K562 (cell line): Measurements from ENCODE around the gene SNU13. TPM values are rescaled to one million over a fixed set of nuclear protein-coding genes. Genes with fewer than 3 reads are reported as not detected.

Experiments used
- C11orf30 ChIP-seq: fragments of 450-650 bp; IDR thresholded peaks from 2 replicates; pipeline ENCODE4 v1.6.1; 2016; ENCODE audit warnings: low read depth, mild to moderate bottlenecking
- EHMT2 ChIP-seq: fragments of 450-650 bp; IDR thresholded peaks from 2 replicates; pipeline ENCODE4 v1.6.1; 2018; ENCODE audit warnings: antibody characterized with exemption
- HMGN3 ChIP-seq: IDR thresholded peaks from 2 replicates; pipeline ENCODE4 v1.6.1; 2011; ENCODE audit warnings: borderline replicate concordance, low read depth, mild to moderate bottlenecking, mixed read lengths, low read length; ENCODE audit not compliant: insufficient read length; ENCODE audit errors: extremely low read depth
- NR2C2 ChIP-seq, 2 experiments: fragments of 200-800 bp in 1 of 2; sonication (Bioruptor generic) in 1 of 2; sonication (generic) in 1 of 2; formaldehyde crosslinking in 1 of 2; IDR thresholded peaks; 2 replicates each; pipeline versions ENCODE4 v1.6.1 to v1.8.0; 2016 to 2022; ENCODE audit warnings: mild to moderate bottlenecking in 1 of 2, missing compliant biosample characterization in 1 of 2, missing genetic modification characterization in 1 of 2, missing genetic modification reagents in 1 of 2
- PCBP1 ChIP-seq: fragments of 200-400 bp; formaldehyde crosslinking; IDR thresholded peaks from 2 replicates; pipeline ENCODE4 v1.6.1; 2018; ENCODE audit warnings: mild to moderate bottlenecking, low read depth, low read length; ENCODE audit not compliant: poor library complexity, severe bottlenecking
- RUNX1 ChIP-seq: sonication (generic); IDR thresholded peaks from 2 replicates; pipeline ENCODE4 v1.6.1; 2016; ENCODE audit warnings: antibody characterized with exemption, low read depth
- SMARCA5 ChIP-seq: fragments of 450-650 bp; IDR thresholded peaks from 2 replicates; pipeline ENCODE4 v1.6.1; 2016
- SNRNP70 ChIP-seq: fragments of 200-400 bp; formaldehyde crosslinking; optimal IDR thresholded peaks from 2 replicates; pipeline ENCODE3; 2017; ENCODE audit warnings: low read depth, low read length
- SP1 ChIP-seq: sonication (generic); formaldehyde crosslinking; IDR thresholded peaks from 2 replicates; pipeline ENCODE4 v1.8.1; 2022; ENCODE audit warnings: mild to moderate bottlenecking, missing genetic modification reagents
- STAT5A ChIP-seq: IDR thresholded peaks from 2 replicates; pipeline ENCODE4 v1.6.1; 2012; ENCODE audit warnings: low read length, inconsistent platforms, borderline replicate concordance
- ZBTB8A ChIP-seq: fragments of 450-650 bp; IDR thresholded peaks from 2 replicates; pipeline ENCODE4 v1.6.1; 2018; ENCODE audit warnings: mild to moderate bottlenecking, moderate library complexity; ENCODE audit not compliant: partially characterized antibody
- ZEB2 ChIP-seq: fragments of 450-650 bp; IDR thresholded peaks from 2 replicates; pipeline ENCODE4 v1.6.1; 2016
- ZFP1 ChIP-seq: fragments of 450-650 bp; formaldehyde crosslinking; IDR thresholded peaks from 2 replicates; pipeline ENCODE4 v1.4.0; 2020; ENCODE audit warnings: mild to moderate bottlenecking, mixed read lengths
- ZNF408 ChIP-seq: fragments of 250-450 bp; sonication (Bioruptor Pico); IDR thresholded peaks from 2 replicates; pipeline ENCODE4 v1.4.0; 2020; ENCODE audit warnings: low read depth, mild to moderate bottlenecking, moderate library complexity
- ZNF57 ChIP-seq: fragments of 450-650 bp; formaldehyde crosslinking; IDR thresholded peaks from 2 replicates; pipeline ENCODE4 v1.4.0; 2020; ENCODE audit warnings: mild to moderate bottlenecking, moderate library complexity
- ZNF655 ChIP-seq: fragments of 250-450 bp; sonication (Bioruptor Pico); IDR thresholded peaks from 2 replicates; pipeline ENCODE4 v1.5.0; 2021
- ZZZ3 ChIP-seq: fragments of 450-650 bp; IDR thresholded peaks from 2 replicates; pipeline ENCODE4 v1.6.1; 2016; ENCODE audit warnings: antibody characterized with exemption, mild to moderate bottlenecking, moderate library complexity
- polyA plus RNA-seq, 8 experiments: library from polyadenylated mRNA; depleted of rRNA in 4 of 8; stranded (reverse) in 5 of 8; unstranded in 3 of 8; fragments of >200 nt; fragmentation: Nextera tagmentation in 2 of 8; fragmentation: Illumina TruSeq in 1 of 8; extraction: Ambion mirVana in 2 of 8; extraction: Trizol in 1 of 8; gene quantifications; 2 replicates each; pipeline versions ENCODE4 v1.2.1 to v1.2.3, GENCODE V29; 2011 to 2014; ENCODE audit warnings: inconsistent platforms in 1 of 8, missing spikeins in 1 of 8
- total RNA-seq, 7 experiments: library from RNA; depleted of rRNA in 6 of 7; stranded (reverse); fragments of >200 nt in 6 of 7; fragmentation: Illumina TruSeq in 2 of 7; extraction: Trizol in 2 of 7; gene quantifications; 2 replicates each; pipeline versions ENCODE4 v1.2.1 to v1.2.3, GENCODE V29; 2011 to 2021; ENCODE audit warnings: low replicate concordance in 1 of 7
- TF ChIP-seq, protein P1 (sequence below): sonication (generic); formaldehyde crosslinking; IDR thresholded peaks from 2 replicates; pipeline ENCODE4 v1.8.1; 2023; ENCODE audit warnings: missing genetic modification reagents, mild to moderate bottlenecking, borderline replicate concordance
- TF ChIP-seq, protein P2 (sequence below): fragments of 450-650 bp; IDR thresholded peaks from 2 replicates; pipeline ENCODE4 v1.6.1; 2016; ENCODE audit warnings: mild to moderate bottlenecking

SNU13 gene
- total and polyA plus RNA-seq, 9 of the 15 experiments (the other 6 are each of a cell fraction or from before 2014, with no cell fraction given), result 185 to 981 (median 283) TPM

GRCh38 chr22:41688365-41689211 lies at the start of gene SNU13 (continued):
- TF ChIP-seq, protein P1, sequence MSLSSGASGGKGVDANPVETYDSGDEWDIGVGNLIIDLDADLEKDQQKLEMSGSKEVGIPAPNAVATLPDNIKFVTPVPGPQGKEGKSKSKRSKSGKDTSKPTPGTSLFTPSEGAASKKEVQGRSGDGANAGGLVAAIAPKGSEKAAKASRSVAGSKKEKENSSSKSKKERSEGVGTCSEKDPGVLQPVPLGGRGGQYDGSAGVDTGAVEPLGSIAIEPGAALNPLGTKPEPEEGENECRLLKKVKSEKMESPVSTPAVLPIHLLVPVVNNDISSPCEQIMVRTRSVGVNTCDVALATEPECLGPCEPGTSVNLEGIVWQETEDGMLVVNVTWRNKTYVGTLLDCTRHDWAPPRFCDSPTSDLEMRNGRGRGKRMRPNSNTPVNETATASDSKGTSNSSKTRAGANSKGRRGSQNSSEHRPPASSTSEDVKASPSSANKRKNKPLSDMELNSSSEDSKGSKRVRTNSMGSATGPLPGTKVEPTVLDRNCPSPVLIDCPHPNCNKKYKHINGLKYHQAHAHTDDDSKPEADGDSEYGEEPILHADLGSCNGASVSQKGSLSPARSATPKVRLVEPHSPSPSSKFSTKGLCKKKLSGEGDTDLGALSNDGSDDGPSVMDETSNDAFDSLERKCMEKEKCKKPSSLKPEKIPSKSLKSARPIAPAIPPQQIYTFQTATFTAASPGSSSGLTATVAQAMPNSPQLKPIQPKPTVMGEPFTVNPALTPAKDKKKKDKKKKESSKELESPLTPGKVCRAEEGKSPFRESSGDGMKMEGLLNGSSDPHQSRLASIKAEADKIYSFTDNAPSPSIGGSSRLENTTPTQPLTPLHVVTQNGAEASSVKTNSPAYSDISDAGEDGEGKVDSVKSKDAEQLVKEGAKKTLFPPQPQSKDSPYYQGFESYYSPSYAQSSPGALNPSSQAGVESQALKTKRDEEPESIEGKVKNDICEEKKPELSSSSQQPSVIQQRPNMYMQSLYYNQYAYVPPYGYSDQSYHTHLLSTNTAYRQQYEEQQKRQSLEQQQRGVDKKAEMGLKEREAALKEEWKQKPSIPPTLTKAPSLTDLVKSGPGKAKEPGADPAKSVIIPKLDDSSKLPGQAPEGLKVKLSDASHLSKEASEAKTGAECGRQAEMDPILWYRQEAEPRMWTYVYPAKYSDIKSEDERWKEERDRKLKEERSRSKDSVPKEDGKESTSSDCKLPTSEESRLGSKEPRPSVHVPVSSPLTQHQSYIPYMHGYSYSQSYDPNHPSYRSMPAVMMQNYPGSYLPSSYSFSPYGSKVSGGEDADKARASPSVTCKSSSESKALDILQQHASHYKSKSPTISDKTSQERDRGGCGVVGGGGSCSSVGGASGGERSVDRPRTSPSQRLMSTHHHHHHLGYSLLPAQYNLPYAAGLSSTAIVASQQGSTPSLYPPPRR (CRISPR knock-in tag), result no peak
- peak; percentile 75 for TF ChIP-seq HMGN3
- TF ChIP-seq ZNF655 (CRISPR knock-in tag), result no peak
- peak; percentile 65; the same call in 1 of the 2 replicates for TF ChIP-seq SP1 (CRISPR knock-in tag)
- no peak for TF ChIP-seq EHMT2
- TF ChIP-seq ZNF57 (CRISPR knock-in tag), result no peak
- no peak for TF ChIP-seq ZFP1 (CRISPR knock-in tag)
- no peak for TF ChIP-seq PCBP1
- peak; percentile 77 for TF ChIP-seq C11orf30
- TF ChIP-seq ZBTB8A, result no peak
- no peak for TF ChIP-seq ZZZ3
- TF ChIP-seq, protein P2, sequence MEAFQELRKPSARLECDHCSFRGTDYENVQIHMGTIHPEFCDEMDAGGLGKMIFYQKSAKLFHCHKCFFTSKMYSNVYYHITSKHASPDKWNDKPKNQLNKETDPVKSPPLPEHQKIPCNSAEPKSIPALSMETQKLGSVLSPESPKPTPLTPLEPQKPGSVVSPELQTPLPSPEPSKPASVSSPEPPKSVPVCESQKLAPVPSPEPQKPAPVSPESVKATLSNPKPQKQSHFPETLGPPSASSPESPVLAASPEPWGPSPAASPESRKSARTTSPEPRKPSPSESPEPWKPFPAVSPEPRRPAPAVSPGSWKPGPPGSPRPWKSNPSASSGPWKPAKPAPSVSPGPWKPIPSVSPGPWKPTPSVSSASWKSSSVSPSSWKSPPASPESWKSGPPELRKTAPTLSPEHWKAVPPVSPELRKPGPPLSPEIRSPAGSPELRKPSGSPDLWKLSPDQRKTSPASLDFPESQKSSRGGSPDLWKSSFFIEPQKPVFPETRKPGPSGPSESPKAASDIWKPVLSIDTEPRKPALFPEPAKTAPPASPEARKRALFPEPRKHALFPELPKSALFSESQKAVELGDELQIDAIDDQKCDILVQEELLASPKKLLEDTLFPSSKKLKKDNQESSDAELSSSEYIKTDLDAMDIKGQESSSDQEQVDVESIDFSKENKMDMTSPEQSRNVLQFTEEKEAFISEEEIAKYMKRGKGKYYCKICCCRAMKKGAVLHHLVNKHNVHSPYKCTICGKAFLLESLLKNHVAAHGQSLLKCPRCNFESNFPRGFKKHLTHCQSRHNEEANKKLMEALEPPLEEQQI, result no peak
- no peak for TF ChIP-seq ZNF408 (CRISPR knock-in tag)
- no peak for TF ChIP-seq RUNX1
- TF ChIP-seq SMARCA5, result no peak
- TF ChIP-seq ZEB2, result no peak
- no peak for TF ChIP-seq STAT5A
- TF ChIP-seq SNRNP70, result no peak
- TF ChIP-seq NR2C2 (CRISPR knock-in tag; IDR thresholded peaks at IDR 0.05), result no peak
- TF ChIP-seq NR2C2 (tag; IDR thresholded peaks at IDR 0.05), result peak; percentile 96
